PFSK-1 (cell line): ENCODE data around the gene DENND1B.

Experiments used
- FOXP2 ChIP-seq: optimal IDR thresholded peaks from 2 replicates; pipeline ENCODE3; 2011; ENCODE audit warnings: borderline replicate concordance, control low read depth, inconsistent platforms; ENCODE audit not compliant: insufficient read depth; ENCODE audit errors: extremely low read length, extremely low read depth
- POLR2AphosphoS5 ChIP-seq: IDR thresholded peaks from 2 replicates; pipeline ENCODE4 v1.6.1; 2012; ENCODE audit warnings: low read depth, mild to moderate bottlenecking, control low read depth, low read length, moderate library complexity
- REST ChIP-seq, 2 experiments: IDR thresholded peaks; 2 replicates each; pipeline versions ENCODE4 v1.6.1 to v1.8.0; 2011 to 2012; ENCODE audit warnings: low read depth in 2 of 2, low read length in 2 of 2, control low read depth in 1 of 2, inconsistent platforms in 1 of 2, mild to moderate bottlenecking in 1 of 2, moderate library complexity in 1 of 2; ENCODE audit not compliant: insufficient read depth in 1 of 2
- SIN3A ChIP-seq: IDR thresholded peaks from 2 replicates; pipeline ENCODE4 v1.6.1; 2012; ENCODE audit warnings: mild to moderate bottlenecking, low read length, moderate library complexity, borderline replicate concordance; ENCODE audit not compliant: insufficient read depth
- TAF1 ChIP-seq: IDR thresholded peaks from 2 replicates; pipeline ENCODE4 v1.6.1; 2012; ENCODE audit warnings: low read length, control low read depth, borderline replicate concordance; ENCODE audit not compliant: insufficient read depth

DENND1B gene

GRCh38 chr1:197691816-197692215 lies 83.5 kb downstream of the DENND1B start:
- TF ChIP-seq REST (IDR thresholded peaks at IDR 0.05; ENCODE audit: insufficient read depth in 1 of 2, low read depth in 2 of 2, low read length in 2 of 2) (no peak), POLR2AphosphoS5 (no peak), SIN3A (no peak), FOXP2 (no peak), TAF1 (no peak)

GRCh38 chr1:197690074-197690473 lies 85.2 kb downstream of the DENND1B start:
- no peak for TF ChIP-seq POLR2AphosphoS5
- TF ChIP-seq TAF1, result no peak
- TF ChIP-seq FOXP2, result no peak
- no peak for TF ChIP-seq SIN3A

GRCh38 chr1:197688233-197688632 lies 87.0 kb downstream of the DENND1B start:
- TF ChIP-seq REST (IDR thresholded peaks at IDR 0.05; ENCODE audit: insufficient read depth in 1 of 2, low read depth in 2 of 2, low read length in 2 of 2) (no peak), FOXP2 (no peak), TAF1 (no peak)

DNA sequence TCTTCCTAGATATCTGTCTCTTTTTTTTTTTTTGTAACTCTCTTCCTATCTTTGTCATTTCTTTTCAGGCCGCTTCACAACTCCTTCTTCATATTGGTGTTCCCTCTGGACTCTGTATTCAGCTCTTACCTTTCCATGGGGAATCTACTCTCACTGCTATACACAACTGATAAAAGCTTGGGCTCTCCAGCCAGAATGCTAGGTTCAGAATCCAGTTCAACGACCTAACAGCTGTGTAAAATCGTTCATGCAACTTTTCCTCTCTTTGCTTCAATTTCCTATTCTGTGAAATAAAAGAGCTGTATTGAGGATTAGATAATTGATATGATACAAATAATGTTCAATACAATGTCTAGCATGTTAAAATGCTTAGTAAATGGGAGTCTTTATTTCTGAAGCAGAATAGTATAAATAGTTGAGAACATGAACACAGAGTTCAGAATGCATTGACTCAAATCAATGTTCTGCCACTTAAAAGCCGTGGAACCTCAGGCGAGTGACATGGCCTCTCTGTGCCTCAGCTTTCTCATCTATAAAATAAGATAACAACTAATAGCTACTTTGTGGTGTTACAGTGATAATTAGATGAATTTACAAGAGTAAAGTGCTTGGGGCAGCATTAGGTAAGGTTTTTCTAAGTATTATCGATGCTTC lies 88.5 kb downstream of the DENND1B start:
- no peak for TF ChIP-seq SIN3A

GRCh38 chr1:197686231-197686630 lies 89.0 kb downstream of the DENND1B start:
- no peak for TF ChIP-seq REST (IDR thresholded peaks at IDR 0.05; ENCODE audit: insufficient read depth in 1 of 2, low read depth in 2 of 2, low read length in 2 of 2)
- TF ChIP-seq FOXP2, result no peak
- TF ChIP-seq POLR2AphosphoS5, result no peak
- no peak for TF ChIP-seq SIN3A
- TF ChIP-seq TAF1, result no peak

DNA sequence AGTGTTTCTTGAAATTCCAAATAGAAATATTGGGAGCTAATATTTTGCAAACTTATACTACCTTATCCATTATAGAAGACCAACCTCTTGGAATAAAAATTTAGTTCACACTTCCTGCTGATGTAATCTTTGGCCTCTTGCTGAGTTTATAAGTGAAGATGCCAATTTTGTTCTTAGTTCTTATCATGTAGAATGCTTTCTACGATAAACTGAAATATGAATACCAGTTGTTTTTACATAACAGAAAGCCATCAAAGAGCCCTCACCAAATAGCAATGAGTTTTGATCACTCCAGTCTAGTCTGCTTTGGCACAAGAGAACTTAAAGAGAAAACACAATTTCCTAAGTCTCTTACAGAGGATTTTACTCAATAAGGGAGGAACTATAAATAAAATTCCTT lies 89.5 kb downstream of the DENND1B start:
- TF ChIP-seq SIN3A (no peak), FOXP2 (no peak), REST (IDR thresholded peaks at IDR 0.05; ENCODE audit: insufficient read depth in 1 of 2, low read depth in 2 of 2, low read length in 2 of 2) (no peak), TAF1 (no peak)
